RWPE1 (cell line): Measurements from ENCODE around the gene SPOPL.
A peak's percentile ranks its signal among the peaks of the same experiment; 100 is the strongest.
"Not testable (repeated sequence)": the region's sequence is repeated elsewhere in the genome, so short reads cannot be mapped to it uniquely, and the experiment has no call there.

Experiments
- CTCF ChIA-PET: fragments of 350-600 bp; sonication (Branson Sonifier 250); formaldehyde crosslinking; extraction: SDS; loops from one replicate; lab custom pipeline; 2021; lab: Yijun Ruan, JAX
- POLR2A ChIA-PET: fragments of 400-600 bp; formaldehyde crosslinking; extraction: SDS; loops from one replicate; lab custom pipeline; 2020; ENCODE audit warnings: antibody characterized with exemption; ENCODE audit not compliant: low non-redundant PET; lab: Yijun Ruan, JAX
- DNase-seq: peaks from one replicate; pipeline ENCODE4 v3.0.0; 2012; ENCODE audit warnings: low spot score
- H3K27ac ChIP-seq: fragments of 450-650 bp; 2 replicates; pipeline ENCODE4 v1.5.1; 2017
- TF ChIP-seq, protein P1 (sequence below): fragments of 450-650 bp; conservative IDR thresholded peaks from 2 replicates; pipeline ENCODE4 v1.5.1; 2017; ENCODE audit warnings: low read depth, mild to moderate bottlenecking

The SPOPL gene

DNA sequence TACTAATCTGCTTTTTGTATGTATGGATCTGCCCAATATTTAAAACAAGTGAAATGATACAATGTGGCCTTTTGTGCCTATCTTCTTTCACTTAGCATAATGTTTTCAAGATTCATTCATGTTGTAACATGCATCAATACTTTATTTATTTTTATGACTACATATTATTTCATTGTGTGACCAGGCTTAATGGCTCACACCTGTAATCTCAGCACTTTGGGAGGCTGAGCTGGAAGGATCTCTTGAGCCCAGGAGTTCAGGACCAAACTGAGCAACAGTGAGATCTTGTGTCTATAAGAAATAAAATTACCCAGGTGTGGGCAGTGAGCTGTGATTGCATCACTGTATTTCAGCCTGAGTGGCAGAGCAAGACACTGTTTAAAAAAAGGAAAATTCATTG is 33.2 kb downstream of the SPOPL start:
- ChIA-PET POLR2A (no interaction called here), CTCF (no interaction called here)
- no peak overlapping the region for H3K27ac ChIP-seq
- no peak for DNase-seq
- TF ChIP-seq, protein P1, sequence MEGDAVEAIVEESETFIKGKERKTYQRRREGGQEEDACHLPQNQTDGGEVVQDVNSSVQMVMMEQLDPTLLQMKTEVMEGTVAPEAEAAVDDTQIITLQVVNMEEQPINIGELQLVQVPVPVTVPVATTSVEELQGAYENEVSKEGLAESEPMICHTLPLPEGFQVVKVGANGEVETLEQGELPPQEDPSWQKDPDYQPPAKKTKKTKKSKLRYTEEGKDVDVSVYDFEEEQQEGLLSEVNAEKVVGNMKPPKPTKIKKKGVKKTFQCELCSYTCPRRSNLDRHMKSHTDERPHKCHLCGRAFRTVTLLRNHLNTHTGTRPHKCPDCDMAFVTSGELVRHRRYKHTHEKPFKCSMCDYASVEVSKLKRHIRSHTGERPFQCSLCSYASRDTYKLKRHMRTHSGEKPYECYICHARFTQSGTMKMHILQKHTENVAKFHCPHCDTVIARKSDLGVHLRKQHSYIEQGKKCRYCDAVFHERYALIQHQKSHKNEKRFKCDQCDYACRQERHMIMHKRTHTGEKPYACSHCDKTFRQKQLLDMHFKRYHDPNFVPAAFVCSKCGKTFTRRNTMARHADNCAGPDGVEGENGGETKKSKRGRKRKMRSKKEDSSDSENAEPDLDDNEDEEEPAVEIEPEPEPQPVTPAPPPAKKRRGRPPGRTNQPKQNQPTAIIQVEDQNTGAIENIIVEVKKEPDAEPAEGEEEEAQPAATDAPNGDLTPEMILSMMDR, result no peak

DNA sequence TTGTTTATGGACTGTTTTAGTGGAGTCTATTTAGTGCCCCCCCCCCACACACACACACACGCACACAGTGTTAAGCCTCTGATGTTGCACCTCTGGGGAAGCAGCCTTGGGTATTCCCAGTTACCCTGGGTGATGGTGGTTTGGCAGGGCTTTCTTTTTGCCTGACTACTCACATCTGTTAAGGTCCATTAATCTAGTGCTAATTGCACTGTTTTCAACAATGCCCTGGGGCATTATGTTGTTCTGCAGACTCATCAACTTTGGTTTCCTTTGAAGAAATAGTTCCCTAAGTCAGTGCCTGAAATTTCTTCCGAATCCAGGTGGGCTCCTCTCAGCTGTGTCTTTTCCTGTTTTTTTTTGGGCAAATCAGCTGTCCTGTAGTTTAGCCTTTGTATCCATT is 34.7 kb downstream of the SPOPL start:
- TF ChIP-seq, protein P1, result no peak
- no peak overlapping the region for H3K27ac ChIP-seq
- POLR2A ChIA-PET, result no interaction called here
- peak; percentile 6 for DNase-seq
- CTCF ChIA-PET, result no interaction called here

DNA sequence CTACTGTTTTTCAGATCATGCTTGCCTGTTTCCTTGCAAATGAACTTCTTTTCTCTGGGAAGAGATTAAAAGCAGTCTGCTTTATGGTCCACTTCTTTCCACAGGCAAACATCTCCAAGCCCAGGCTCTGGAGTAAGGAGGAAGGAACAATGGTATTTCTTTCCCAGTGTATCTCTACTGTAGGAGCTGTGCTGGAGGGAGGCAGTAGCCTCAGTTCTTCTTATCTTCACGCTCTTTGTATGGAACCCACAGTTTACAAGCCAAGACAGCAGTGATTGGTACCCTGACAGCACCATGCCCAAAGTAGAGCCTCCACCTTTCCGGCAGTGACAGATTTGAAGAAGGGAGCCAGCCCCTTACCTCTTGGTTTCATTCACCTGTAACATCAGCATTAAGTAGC is 35.2 kb downstream of the SPOPL start:
- no peak overlapping the region for H3K27ac ChIP-seq
- no peak for DNase-seq
- ChIA-PET POLR2A (no interaction called here), CTCF (no interaction called here)
- TF ChIP-seq, protein P1, result no peak

DNA sequence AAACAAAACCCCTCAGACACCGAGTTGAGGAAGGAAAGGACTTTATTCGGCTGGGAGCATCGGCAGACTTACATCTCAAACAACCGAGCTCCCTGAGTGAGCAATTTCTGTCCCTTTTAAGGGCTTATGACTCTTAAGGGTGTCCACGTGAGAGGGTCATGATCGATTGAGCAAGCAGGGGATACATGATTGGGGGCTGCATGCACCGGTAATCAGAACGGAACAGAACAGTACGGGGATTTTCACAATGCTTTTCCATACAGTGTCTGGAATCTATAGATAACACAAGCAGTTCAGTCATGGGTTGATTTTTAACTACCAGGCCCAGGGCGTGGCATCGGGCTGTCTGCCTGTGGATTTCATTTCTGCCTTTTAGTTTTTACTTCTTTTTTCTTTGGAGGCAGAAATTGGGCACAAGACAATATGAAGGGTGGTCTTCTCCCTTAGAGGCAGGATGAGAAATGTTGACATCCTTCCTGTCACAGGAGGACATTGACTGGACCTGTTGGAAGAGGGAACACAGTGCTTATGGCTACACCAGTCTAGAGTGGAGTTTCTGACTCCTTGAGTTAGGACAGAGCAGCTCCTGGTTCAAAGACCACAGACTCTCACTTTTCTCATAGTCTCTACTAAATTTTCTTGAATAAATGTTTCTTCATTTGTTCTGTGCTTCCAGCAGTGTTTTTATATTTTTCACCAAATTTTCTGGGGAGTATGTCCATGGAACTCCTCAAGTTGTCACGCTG is 35.8 kb downstream of the SPOPL start:
- POLR2A ChIA-PET, result no interaction called here

DNA sequence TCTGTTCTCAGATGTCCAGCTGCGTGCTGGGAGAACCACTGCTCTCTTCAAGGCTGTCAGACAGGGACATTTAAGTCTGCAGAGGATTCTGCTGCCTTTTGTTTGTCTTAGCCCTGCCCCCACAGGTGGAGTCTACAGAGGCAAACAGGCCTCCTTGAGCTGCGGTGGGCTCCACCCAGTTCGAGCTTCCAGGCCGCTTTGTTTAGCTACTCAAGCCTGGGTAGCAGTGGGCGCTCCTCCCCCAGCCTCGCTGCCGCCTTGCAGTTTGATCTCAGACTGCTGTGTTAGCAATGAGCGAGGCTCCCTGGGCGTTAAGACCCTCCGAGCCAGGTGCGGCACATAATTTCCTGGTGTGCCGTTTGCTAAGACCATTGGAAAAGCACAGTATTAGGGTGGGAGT is 42.6 kb downstream of the SPOPL start:
- POLR2A ChIA-PET, H3K27ac ChIP-seq, DNase-seq: not testable (repeated sequence)
- CTCF ChIA-PET, result interaction anchor here (0.6 kb wide), 1 partner anchor 126 kb away, joined by 3 read pairs; no protein-coding TSS in a partner anchor

More for the DNA sequence above, 35.8 kb downstream of the SPOPL start:
- TF ChIP-seq, protein P1, result no peak
- CTCF ChIA-PET, result no interaction called here
- no peak for DNase-seq
- no peak overlapping the region for H3K27ac ChIP-seq

DNA sequence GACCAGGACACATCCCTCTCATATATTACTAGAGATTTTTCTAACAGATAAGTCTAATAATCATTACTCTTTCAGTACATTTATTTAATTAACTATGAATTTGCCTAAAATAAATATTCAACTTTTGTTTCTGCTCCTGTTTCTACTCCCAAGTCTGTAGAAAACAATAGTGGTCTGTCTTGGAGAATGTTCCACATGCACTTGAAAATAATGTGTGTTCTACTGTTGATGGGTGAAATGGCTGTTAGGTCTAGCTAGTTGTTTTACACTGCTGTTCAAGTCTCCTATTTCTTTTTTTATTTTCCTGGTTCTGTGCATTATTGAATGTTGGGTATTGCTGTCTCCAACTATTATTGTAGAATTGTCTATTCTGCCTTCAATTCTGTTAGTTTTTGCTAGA is 47.2 kb downstream of the SPOPL start:
- DNase-seq, result no peak
- CTCF ChIA-PET, result no interaction called here
- POLR2A ChIA-PET, result no interaction called here
- H3K27ac ChIP-seq, result no peak overlapping the region
- TF ChIP-seq, protein P1, result no peak

DNA sequence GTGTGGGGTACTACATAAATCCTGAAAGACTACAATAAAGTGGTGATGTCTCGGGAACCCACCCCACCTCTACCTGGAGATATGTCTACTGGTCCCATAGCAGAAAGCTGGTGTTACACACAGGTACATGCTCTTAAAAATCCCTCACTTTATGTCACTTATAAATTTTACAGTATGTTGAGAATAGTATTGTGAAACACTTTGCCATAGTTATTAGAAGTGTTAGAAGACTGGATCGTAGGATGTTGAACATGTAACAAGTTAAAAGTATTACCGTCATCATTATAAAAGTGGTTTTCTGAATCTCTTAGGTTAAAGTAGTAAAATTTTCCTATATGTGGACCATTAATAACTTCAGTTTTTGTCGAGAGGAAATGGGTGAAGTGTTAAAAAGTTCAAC is 48.6 kb downstream of the SPOPL start:
- TF ChIP-seq, protein P1, result no peak
- no peak overlapping the region for H3K27ac ChIP-seq
- ChIA-PET CTCF (interaction anchor here (0.6 kb wide), 1 partner anchor 405 kb away, joined by 7 read pairs; no protein-coding TSS in a partner anchor), POLR2A (no interaction called here)
- no peak for DNase-seq
